SU-DHL-6 (cell line): ENCODE results near the gene LRRC23.

ENCODE experiments used
- H2AFZ ChIP-seq: fragments of 200-600 bp; sonication (generic); 2 replicates; pipeline ENCODE4 v1.6.1; 2014; ENCODE audit warnings: low read depth, mild to moderate bottlenecking, moderate library complexity, mixed read lengths, antibody characterized with exemption, low read length; ENCODE audit not compliant: severe bottlenecking
- H3F3A ChIP-seq: fragments of 200-600 bp; shearing (Covaris generic); 2 replicates; pipeline ENCODE4 v1.6.0; 2016; ENCODE audit warnings: antibody characterized with exemption, mild to moderate bottlenecking; ENCODE audit not compliant: insufficient read depth
- H3K27ac ChIP-seq: fragments of 200-600 bp; sonication (generic); 2 replicates; pipeline ENCODE4 v1.5.1; 2016; ENCODE audit warnings: low read depth, mild to moderate bottlenecking, low read length, moderate library complexity, mixed read lengths
- H3K27me3 ChIP-seq: fragments of 200-600 bp; sonication (generic), shearing (Covaris generic); 2 replicates; pipeline ENCODE4 v1.6.0; 2014; ENCODE audit warnings: mild to moderate bottlenecking, low read length
- H3K36me3 ChIP-seq: fragments of 200-600 bp; sonication (generic); 2 replicates; pipeline ENCODE4 v1.6.1; 2014; ENCODE audit warnings: mild to moderate bottlenecking, low read length, mixed read lengths
- H3K4me2 ChIP-seq: fragments of 300-600, 200-600 bp; shearing (Covaris generic), sonication (generic); 2 replicates; pipeline ENCODE4 v1.6.0; 2014; ENCODE audit warnings: low read length, low read depth, mild to moderate bottlenecking; ENCODE audit not compliant: poor library complexity, severe bottlenecking
- H3K4me3 ChIP-seq: fragments of 200-600 bp; sonication (generic); 2 replicates; pipeline ENCODE4 v1.5.1; 2014; ENCODE audit warnings: antibody characterized with exemption, low read length, mild to moderate bottlenecking, mixed read lengths; ENCODE audit not compliant: insufficient read depth, poor library complexity, severe bottlenecking
- H3K79me2 ChIP-seq: fragments of 200-600 bp; sonication (generic); 2 replicates; pipeline ENCODE4 v1.6.1; 2014; ENCODE audit warnings: mild to moderate bottlenecking, low read length, moderate library complexity; ENCODE audit not compliant: insufficient read depth
- H3K9ac ChIP-seq: fragments of 200-600 bp; sonication (generic); 2 replicates; pipeline ENCODE4 v1.7.0; 2014; ENCODE audit warnings: mild to moderate bottlenecking, low read length
- H3K9me2 ChIP-seq: fragments of 200-600 bp; sonication (generic); replicated peaks from 2 replicates; pipeline ENCODE4 v1.6.1; 2014; ENCODE audit warnings: low read length; ENCODE audit not compliant: insufficient read depth
- H3K9me3 ChIP-seq: fragments of 200-600 bp; sonication (generic); 2 replicates; pipeline ENCODE4 v1.6.1; 2014; ENCODE audit warnings: low read length, mixed read lengths; ENCODE audit not compliant: insufficient read depth
- H4K20me1 ChIP-seq: fragments of 200-600 bp; sonication (generic); 2 replicates; pipeline ENCODE4 v1.6.1; 2014; ENCODE audit warnings: low read depth, mild to moderate bottlenecking, antibody characterized with exemption, low read length, moderate library complexity, mixed read lengths
- EZH2phosphoT487 ChIP-seq: fragments of 200-600 bp; sonication (generic), shearing (Covaris generic); conservative IDR thresholded peaks from 2 replicates; pipeline ENCODE4 v1.6.1; 2018; ENCODE audit warnings: mild to moderate bottlenecking, antibody characterized with exemption, low read length, moderate library complexity, mixed read lengths
- TF ChIP-seq, protein P1 (sequence below): fragments of 200-600 bp; sonication (generic); IDR thresholded peaks from one replicate; pipeline ENCODE4 v1.5.1; 2017; ENCODE audit warnings: antibody characterized with exemption, mild to moderate bottlenecking, low read length, moderate library complexity; ENCODE audit not compliant: insufficient read depth, poor library complexity, severe bottlenecking

The LRRC23 gene

DNA sequence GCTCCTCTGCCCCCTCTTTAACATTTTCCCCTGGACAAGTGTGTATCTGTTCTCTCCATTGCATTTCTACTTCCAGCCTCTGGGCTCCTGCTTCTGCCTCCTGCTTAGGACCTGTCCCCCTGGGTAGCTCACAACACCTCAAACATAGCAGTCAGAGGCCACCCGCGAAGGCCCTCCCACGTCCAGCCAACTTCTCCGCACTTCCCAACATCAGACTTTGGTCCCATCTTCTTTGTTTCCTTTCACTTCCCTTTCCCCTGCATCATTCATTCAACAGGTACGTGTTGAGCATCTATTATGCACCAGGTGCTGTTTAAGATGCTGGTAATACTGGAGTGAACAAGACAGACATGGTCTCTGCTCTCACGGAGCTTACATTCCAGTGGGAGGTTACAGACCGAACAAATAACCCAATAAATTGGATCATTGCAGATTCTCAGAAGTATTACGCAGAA is 42.3 kb downstream of the LRRC23 start:
- H3K27me3 ChIP-seq = no peaks in the 10 kb centered on the region
- no peaks in the 10 kb centered on the region for H3K9me3 ChIP-seq
- no peak overlapping the region for H3K27ac ChIP-seq

GRCh38 chr12:6947615-6948014 is 43.0 kb downstream of the LRRC23 start:
- Histone ChIP-seq H3K27ac (no peak overlapping the region), H3K4me3 (no peak overlapping the region), H3K9me2 (no peaks in the 10 kb centered on the region), H3K36me3 (no peaks in the 10 kb centered on the region), H3K79me2 (no peaks in the 10 kb centered on the region), H3F3A (peaks cover 28% of the 10 kb centered on the region), H3K9me3 (no peaks in the 10 kb centered on the region), H3K4me2 (no peak overlapping the region), H3K9ac (no peak overlapping the region), H4K20me1 (no peaks in the 10 kb centered on the region), H3K27me3 (no peaks in the 10 kb centered on the region), H2AFZ (no peak overlapping the region)
- no peak for TF ChIP-seq EZH2phosphoT487
- TF ChIP-seq, protein P1, sequence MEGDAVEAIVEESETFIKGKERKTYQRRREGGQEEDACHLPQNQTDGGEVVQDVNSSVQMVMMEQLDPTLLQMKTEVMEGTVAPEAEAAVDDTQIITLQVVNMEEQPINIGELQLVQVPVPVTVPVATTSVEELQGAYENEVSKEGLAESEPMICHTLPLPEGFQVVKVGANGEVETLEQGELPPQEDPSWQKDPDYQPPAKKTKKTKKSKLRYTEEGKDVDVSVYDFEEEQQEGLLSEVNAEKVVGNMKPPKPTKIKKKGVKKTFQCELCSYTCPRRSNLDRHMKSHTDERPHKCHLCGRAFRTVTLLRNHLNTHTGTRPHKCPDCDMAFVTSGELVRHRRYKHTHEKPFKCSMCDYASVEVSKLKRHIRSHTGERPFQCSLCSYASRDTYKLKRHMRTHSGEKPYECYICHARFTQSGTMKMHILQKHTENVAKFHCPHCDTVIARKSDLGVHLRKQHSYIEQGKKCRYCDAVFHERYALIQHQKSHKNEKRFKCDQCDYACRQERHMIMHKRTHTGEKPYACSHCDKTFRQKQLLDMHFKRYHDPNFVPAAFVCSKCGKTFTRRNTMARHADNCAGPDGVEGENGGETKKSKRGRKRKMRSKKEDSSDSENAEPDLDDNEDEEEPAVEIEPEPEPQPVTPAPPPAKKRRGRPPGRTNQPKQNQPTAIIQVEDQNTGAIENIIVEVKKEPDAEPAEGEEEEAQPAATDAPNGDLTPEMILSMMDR = no peak

More for the DNA sequence above, 42.3 kb downstream of the LRRC23 start:
- no peaks in the 10 kb centered on the region for H3K79me2 ChIP-seq
- H4K20me1 ChIP-seq = no peaks in the 10 kb centered on the region
- peak overlapping the region; percentile 74; the same call in 1 of the 2 replicates for H3K9ac ChIP-seq
- no peaks in the 10 kb centered on the region for H3K36me3 ChIP-seq
- no peak for TF ChIP-seq EZH2phosphoT487
- TF ChIP-seq, protein P1 = no peak
- peak overlapping the region; percentile 34 for H2AFZ ChIP-seq
- H3K4me2 ChIP-seq = peak overlapping the region; percentile 82
- no peak overlapping the region for H3K4me3 ChIP-seq
- H3K9me2 ChIP-seq = no peaks in the 10 kb centered on the region
- H3F3A ChIP-seq = peaks cover 28% of the 10 kb centered on the region

GRCh38 chr12:6948873-6949594 is 44.4 kb downstream of the LRRC23 start:
- no peak overlapping the region for H3K4me2 ChIP-seq
- H4K20me1 ChIP-seq = no peaks in the 10 kb centered on the region
- no peaks in the 10 kb centered on the region for H3K79me2 ChIP-seq
- peaks cover 19% of the 10 kb centered on the region for H3F3A ChIP-seq
- H3K9me3 ChIP-seq = no peaks in the 10 kb centered on the region
- H3K9ac ChIP-seq = no peak overlapping the region
- H3K9me2 ChIP-seq = no peaks in the 10 kb centered on the region
- H3K4me3 ChIP-seq = no peak overlapping the region
- H3K27ac ChIP-seq = no peak overlapping the region
- TF ChIP-seq, protein P1 = no peak
- TF ChIP-seq EZH2phosphoT487 = no peak
- H3K36me3 ChIP-seq = no peaks in the 10 kb centered on the region
- H3K27me3 ChIP-seq = no peaks in the 10 kb centered on the region
- no peak overlapping the region for H2AFZ ChIP-seq
